ENCODE data around the gene BSN.

BSN gene

DNA sequence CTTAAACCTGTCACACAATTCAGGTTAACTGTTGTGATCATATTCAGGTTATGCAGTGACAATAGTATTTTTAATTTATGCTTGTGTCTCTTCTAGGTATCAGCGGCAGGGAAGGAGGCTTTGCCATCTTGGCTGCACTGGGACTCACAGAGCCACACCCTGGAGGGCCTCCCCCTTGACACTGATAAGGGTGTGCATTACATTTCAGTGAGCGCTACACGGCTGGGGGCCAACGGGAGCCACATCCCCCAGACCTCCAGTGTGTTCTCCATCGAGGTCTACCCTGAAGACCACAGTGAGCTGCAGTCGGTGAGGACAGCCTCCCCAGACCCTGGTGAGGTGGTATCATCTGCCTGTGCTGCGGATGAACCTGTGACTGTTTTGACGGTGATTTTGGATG is 23.6 kb upstream of the BSN start:
- H3K27ac Mint-ChIP-seq, result no peak overlapping the region
- no peaks in the 10 kb centered on the region for H3K27me3 Mint-ChIP-seq
- H3K9me3 Mint-ChIP-seq, result no peaks in the 10 kb centered on the region
- DNase-seq, result no peak
- H3K4me3 Mint-ChIP-seq, result no peak overlapping the region
- H3K4me1 Mint-ChIP-seq, result peaks cover 28% of the 10 kb centered on the region
- no peak for ATAC-seq

DNA sequence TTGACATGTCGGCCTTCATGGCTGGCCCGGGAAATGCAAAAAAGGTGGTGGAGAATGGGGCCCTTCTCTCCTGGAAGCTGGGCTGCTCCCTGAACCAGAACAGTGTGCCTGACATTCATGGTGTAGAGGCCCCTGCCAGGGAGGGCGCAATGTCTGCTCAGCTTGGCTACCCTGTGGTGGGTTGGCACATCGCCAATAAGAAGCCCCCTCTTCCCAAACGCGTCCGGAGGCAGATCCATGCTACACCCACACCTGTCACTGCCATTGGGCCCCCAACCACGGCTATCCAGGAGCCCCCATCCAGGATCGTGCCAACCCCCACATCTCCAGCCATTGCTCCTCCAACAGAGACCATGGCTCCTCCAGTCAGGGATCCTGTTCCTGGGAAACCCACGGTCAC is 23.1 kb upstream of the BSN start:
- no peaks in the 10 kb centered on the region for H3K27me3 Mint-ChIP-seq
- peaks cover 28% of the 10 kb centered on the region for H3K4me1 Mint-ChIP-seq
- H3K9me3 Mint-ChIP-seq, result no peaks in the 10 kb centered on the region
- H3K4me3 Mint-ChIP-seq, result no peak overlapping the region
- H3K27ac Mint-ChIP-seq, result peak overlapping the region in 1 of 2 donors; percentile 78
- no peak for ATAC-seq
- DNase-seq, result no peak

DNA sequence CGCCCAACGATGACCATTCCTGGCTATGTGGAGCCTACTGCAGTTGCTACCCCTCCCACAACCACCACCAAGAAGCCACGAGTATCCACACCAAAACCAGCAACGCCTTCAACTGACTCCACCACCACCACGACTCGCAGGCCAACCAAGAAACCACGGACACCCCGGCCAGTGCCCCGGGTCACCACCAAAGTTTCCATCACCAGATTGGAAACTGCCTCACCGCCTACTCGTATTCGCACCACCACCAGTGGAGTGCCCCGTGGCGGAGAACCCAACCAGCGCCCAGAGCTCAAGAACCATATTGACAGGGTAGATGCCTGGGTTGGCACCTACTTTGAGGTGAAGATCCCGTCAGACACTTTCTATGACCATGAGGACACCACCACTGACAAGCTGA is 22.6 kb upstream of the BSN start:
- Mint-ChIP-seq H3K4me3 (no peak overlapping the region), H3K27me3 (no peaks in the 10 kb centered on the region), H3K27ac (peak overlapping the region in 1 of 2 donors; percentile 78), H3K9me3 (no peaks in the 10 kb centered on the region), H3K4me1 (peaks cover 28% of the 10 kb centered on the region)
- ATAC-seq (no peak), DNase-seq (peak in 1 of 2 donors; percentile 40)

- Mint-ChIP-seq H3K27me3 (no peaks in the 10 kb centered on the region), H3K4me1 (peaks cover 28% of the 10 kb centered on the region), H3K4me3 (no peak overlapping the region), H3K27ac (no peak overlapping the region), H3K9me3 (no peaks in the 10 kb centered on the region)
- ATAC-seq, result peak; percentile 19
- DNase-seq, result no peak
These were observed 21.2 kb upstream of the BSN start for GRCh38 chr3:49533031-49533430.

GRCh38 chr3:49533786-49534519 is 20.3 kb upstream of the BSN start:
- Mint-ChIP-seq H3K27me3 (no peaks in the 10 kb centered on the region), H3K4me1 (peaks cover 23% of the 10 kb centered on the region), H3K27ac (no peak overlapping the region), H3K4me3 (no peak overlapping the region), H3K9me3 (no peaks in the 10 kb centered on the region)
- DNase-seq (no peak), ATAC-seq (no peak)

DNA sequence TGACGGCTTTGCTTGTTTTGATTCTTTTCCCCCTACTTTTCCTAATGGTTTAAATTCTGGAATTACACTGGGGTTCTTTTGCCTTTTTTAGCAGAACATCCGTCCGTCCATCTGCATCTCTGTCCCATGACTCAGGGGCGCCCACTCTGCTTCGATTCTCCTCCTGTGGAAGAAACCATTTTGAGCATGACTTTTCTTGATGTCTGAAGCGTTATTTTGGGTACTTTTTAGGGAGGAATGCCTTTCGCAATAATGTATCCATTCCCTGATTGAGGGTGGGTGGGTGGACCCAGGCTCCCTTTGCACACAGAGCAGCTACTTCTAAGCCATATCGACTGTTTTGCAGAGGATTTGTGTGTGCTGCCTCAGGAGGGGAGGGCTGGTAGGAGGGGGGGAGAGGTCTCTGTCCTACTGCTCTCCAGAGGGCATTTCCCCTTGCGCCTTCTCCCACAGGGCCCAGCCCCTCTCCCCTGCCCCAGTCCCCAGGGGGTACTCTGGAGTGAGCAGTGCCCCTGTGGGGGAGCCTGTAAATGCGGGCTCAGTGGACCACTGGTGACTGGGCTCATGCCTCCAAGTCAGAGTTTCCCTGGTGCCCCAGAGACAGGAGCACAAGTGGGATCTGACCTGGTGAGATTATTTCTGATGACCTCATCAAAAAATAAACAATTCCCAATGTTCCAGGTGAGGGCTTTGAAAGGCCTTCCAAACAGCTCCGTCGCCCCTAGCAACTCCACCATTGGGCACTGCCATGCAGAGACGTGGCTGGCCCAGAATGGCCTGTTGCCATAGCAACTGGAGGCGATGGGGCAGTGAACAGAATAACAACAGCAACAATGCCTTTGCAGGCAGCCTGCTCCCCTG is 19.5 kb upstream of the BSN start:
- no peak overlapping the region for H3K27ac Mint-ChIP-seq
- DNase-seq (no peak), ATAC-seq (no peak)
- H3K27me3 Mint-ChIP-seq, result no peaks in the 10 kb centered on the region
- H3K4me1 Mint-ChIP-seq, result peaks cover 21% of the 10 kb centered on the region
- no peak overlapping the region for H3K4me3 Mint-ChIP-seq
- no peaks in the 10 kb centered on the region for H3K9me3 Mint-ChIP-seq

DNA sequence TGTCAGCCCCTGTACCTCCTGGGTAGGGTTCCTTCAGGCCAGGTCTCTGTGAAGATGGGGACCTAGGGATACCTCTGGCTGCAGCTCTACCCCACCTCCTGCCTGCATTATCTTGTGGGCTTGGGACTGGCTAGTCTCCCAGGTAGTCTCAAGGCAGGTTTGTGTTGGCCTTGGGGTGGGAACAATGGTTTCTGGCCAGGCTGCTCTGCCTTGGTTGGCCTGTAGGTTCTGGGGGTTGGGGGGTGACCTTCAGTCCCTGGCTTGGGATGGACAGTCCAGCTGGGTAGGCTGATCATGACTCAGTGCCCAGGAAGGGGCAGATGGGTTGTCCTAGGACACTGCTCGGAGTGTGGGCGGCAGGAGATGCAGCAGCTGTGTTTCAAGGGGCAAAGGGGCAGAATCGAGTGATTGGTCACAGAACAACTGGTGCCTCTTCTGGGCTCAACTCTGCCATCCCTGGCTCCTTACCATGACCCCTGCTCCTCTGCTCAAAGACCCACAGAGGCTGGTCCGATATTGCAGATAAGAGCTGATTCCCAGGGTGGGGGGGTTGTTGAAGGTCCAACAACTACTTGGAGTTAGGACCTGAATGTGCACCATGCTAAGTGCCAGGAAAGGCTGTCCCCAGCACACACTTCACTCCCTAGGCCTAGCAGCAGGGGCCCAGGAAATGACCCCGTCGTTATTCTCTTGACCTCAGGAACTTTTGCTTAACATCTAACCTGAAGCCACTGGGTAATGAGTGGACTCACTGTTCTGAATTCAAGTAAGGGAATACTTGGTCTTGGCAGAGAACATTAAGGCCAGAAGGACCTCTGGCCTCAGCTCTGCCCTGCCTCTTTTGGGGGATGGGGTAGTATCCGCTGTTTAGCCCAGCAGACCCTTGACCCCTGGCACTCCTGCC is 18.1 kb upstream of the BSN start:
- H3K4me3 Mint-ChIP-seq, result no peak overlapping the region
- ATAC-seq (no peak), DNase-seq (no peak)
- no peaks in the 10 kb centered on the region for H3K9me3 Mint-ChIP-seq
- no peak overlapping the region for H3K27ac Mint-ChIP-seq
- peaks cover 21% of the 10 kb centered on the region for H3K4me1 Mint-ChIP-seq
- no peaks in the 10 kb centered on the region for H3K27me3 Mint-ChIP-seq

- Mint-ChIP-seq H3K9me3 (no peaks in the 10 kb centered on the region), H3K27ac (no peak overlapping the region), H3K27me3 (no peaks in the 10 kb centered on the region), H3K4me1 (peaks cover 13% of the 10 kb centered on the region), H3K4me3 (no peak overlapping the region)
- no peak for ATAC-seq
- DNase-seq, result no peak
These were observed 17.3 kb upstream of the BSN start for GRCh38 chr3:49536875-49537533.

- ATAC-seq, result peak; percentile 90
- Mint-ChIP-seq H3K4me3 (peak overlapping the region; percentile 73 to 85), H3K9me3 (no peaks in the 10 kb centered on the region), H3K27me3 (peaks cover 12% of the 10 kb centered on the region), H3K27ac (no peak overlapping the region), H3K4me1 (peaks cover 13% of the 10 kb centered on the region)
- DNase-seq, result peak; percentile 91 to 94
These were observed 14.4 kb upstream of the BSN start for GRCh38 chr3:49539659-49540560.

- H3K27ac Mint-ChIP-seq, result no peak overlapping the region
- ATAC-seq, result no peak
- DNase-seq, result no peak
- peaks cover 21% of the 10 kb centered on the region for H3K4me1 Mint-ChIP-seq
- H3K27me3 Mint-ChIP-seq, result peaks cover 31% of the 10 kb centered on the region
- no peak overlapping the region for H3K4me3 Mint-ChIP-seq
- H3K9me3 Mint-ChIP-seq, result no peaks in the 10 kb centered on the region
These were observed 2.2 kb upstream of the BSN start for GRCh38 chr3:49552087-49552486.

GRCh38 chr3:49553324-49553691 is 969 bp upstream of the BSN start:
- ATAC-seq (no peak), DNase-seq (no peak)
- Mint-ChIP-seq H3K9me3 (no peaks in the 10 kb centered on the region), H3K27me3 (peaks cover 32% of the 10 kb centered on the region), H3K4me3 (peak overlapping the region; percentile 92), H3K27ac (no peak overlapping the region), H3K4me1 (peaks cover 21% of the 10 kb centered on the region)

GRCh38 chr3:49554633-49555265 is 472 bp downstream of the BSN start:
- no peak for DNase-seq
- H3K9me3 Mint-ChIP-seq, result no peaks in the 10 kb centered on the region
- peaks cover 21% of the 10 kb centered on the region for H3K4me1 Mint-ChIP-seq

DNA sequence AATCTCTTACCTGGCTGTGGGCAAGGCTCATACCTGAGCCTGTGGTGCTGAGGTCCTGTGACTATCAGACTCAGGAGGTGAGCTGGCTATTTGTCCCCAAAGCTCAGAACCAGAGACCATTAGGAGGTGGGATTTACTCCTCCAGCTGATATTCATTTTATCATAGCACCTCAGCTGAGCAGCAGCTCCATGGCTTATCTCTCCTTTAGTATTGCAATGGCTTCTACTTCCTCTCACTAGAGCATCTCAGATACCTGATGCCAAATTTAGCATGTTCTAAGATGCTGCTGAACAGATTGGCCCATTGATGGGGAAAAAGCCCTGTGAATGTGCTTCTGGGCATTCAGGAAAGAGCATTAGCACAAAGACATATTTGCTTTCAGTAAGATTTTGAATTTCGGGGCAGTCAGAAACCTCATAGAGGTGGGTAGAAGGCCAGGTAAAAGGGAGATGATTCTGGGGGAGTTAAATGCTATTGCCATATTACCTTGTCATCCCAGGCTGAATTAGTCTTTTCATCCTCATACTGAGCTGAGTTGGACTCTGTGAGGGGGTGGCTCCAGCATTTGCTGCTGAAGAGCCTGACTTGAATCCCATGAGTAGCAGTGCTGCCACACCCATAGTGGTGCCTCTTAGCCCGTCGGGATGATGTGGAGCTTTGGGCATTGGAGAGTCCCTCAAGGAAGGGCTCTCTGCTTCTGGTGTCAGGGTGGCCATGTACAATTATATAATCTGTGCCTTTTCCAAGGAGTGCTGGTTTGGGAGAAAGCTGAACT is 2.4 kb downstream of the BSN start:
- Mint-ChIP-seq H3K4me1 (peaks cover 21% of the 10 kb centered on the region), H3K4me3 (no peak overlapping the region), H3K27ac (no peak overlapping the region), H3K27me3 (peaks cover 54% of the 10 kb centered on the region), H3K9me3 (no peaks in the 10 kb centered on the region)
- no peak for DNase-seq
- no peak for ATAC-seq

More at GRCh38 chr3:49554633-49555265, 472 bp downstream of the BSN start:
- Mint-ChIP-seq H3K27ac (no peak overlapping the region), H3K4me3 (peak overlapping the region; percentile 53 to 71), H3K27me3 (peaks cover 46% of the 10 kb centered on the region)
- ATAC-seq, result peak; percentile 76

Data from stimulated activated naive CD8-positive, alpha-beta T cell treated with anti-CD3 and anti-CD28 coated beads, Interleukin-15, amount 100 ng/mL, for 72 hours (primary cell).